ENCODE results near the gene PRSS22. TPM values are rescaled to one million over a fixed set of nuclear protein-coding genes. Genes with fewer than 3 reads are reported as not detected.

The PRSS22 gene
- total RNA-seq, 2 experiments from 2014 or later = not detected

DNA sequence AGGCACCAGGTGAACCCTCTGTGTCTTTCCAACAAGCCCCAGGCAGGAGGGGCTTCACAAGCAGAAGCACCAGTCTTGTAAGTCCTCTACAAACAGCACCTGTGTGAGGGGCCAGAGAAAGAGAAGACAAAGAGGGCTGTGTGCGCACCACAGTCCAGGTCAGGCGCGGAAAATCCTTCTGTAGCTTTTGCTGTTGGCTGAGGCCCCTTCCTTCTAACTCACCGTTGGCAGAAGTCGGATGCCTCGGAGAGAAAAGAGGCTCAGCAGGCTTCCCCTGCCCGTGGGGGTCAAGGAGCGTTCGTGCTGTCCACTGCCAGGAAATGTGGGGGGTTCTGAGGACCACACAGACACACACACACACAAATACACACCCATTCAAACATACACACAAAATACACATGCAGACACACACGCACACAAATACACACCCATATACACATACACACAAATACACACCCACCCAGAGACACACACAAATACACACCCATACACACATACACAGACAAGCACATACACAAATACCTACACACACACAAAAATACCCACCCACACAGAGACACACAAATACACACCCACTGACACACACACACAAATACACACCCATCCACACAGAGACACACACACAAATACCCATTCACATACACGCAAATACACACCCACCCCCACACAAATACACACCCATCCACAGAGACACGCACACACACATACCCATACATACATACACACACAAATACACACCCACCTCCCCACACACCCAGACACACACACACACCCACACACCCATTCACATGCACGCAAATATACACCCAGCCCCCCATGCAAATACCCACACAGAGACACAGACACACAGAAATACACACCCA lies 21.1 kb downstream of the PRSS22 start:
- intact Hi-C loops (cut with DNase I, micrococcal nuclease) = no loop called here
- ChIA-PET POLR2A (no interaction called here), CTCF (no interaction called here)
- Mint-ChIP-seq H3K27ac (no peak overlapping the region), H3K36me3 (ENCODE audit: low read depth) (no peaks in the 10 kb centered on the region), H3K9me3 (ENCODE audit: low read depth) (no peaks in the 10 kb centered on the region), H3K4me1 (peaks cover 22% of the 10 kb centered on the region), H3K4me3 (no peak overlapping the region), H3K27me3 (peaks cover 7% of the 10 kb centered on the region)
- no peak for DNase-seq
- no peak for ATAC-seq

DNA sequence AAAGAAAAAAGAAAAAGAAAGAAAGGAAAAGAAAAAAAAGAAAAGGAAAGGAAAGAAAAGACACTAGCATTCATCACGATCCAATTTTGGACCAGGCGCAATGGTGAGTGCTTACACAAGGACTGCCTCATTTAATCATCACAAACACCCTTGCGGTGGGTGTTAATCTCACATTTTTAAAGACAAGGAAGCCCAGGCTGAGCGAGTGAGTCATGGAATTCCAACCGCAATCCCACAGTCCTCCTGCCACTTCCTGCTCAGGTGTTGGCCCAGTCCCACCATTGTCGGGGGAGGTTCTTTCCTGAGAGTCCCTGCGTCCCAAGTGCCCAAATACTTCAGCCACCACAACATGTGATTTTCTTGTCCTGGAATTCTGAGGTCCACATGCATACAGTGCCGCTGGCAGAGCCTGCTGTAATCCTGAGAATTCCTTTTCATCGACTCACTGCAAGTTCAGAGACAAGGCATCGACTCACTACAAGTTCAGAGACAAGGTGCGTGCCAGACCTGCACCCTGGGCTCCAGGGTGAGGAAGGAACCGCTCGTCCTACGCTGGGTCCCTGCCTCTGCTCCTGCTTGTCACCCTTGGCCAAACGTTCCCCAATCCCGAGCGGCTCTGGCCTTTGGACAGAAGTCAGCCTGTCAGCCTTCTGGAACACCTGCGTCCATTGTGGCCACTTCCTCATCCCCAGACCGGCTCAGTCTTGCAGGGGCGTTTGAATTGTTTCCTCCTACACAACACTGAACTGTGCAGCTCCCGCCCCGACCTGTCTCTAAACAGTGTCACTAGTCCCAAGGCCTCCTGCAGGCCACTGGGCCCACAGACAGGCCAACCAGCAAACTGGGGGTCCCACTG lies 22.1 kb downstream of the PRSS22 start:
- Mint-ChIP-seq H3K4me3 (no peak overlapping the region), H3K27ac (no peak overlapping the region), H3K9me3 (ENCODE audit: low read depth) (no peaks in the 10 kb centered on the region), H3K27me3 (peaks cover 7% of the 10 kb centered on the region), H3K36me3 (ENCODE audit: low read depth) (no peaks in the 10 kb centered on the region), H3K4me1 (peaks cover 16% of the 10 kb centered on the region)
- intact Hi-C loops (cut with DNase I, micrococcal nuclease) = no loop called here
- DNase-seq (no peak), ATAC-seq (no peak)
- ChIA-PET CTCF (no interaction called here), POLR2A (no interaction called here)

- no peaks in the 10 kb centered on the region for H3K9me3 Mint-ChIP-seq (ENCODE audit: low read depth)
- H3K27me3 Mint-ChIP-seq = peaks cover 7% of the 10 kb centered on the region
- no peak overlapping the region for H3K4me3 Mint-ChIP-seq
- ATAC-seq = no peak
- peaks cover 13% of the 10 kb centered on the region for H3K4me1 Mint-ChIP-seq
- intact Hi-C loops (cut with DNase I, micrococcal nuclease) = no loop called here
- no peak overlapping the region for H3K27ac Mint-ChIP-seq
- no peak for DNase-seq
- POLR2A ChIA-PET = no interaction called here
- CTCF ChIA-PET = no interaction called here
- no peaks in the 10 kb centered on the region for H3K36me3 Mint-ChIP-seq (ENCODE audit: low read depth)
Observed at GRCh38 chr16:2834968-2835367, 23.0 kb downstream of the PRSS22 start.

DNA sequence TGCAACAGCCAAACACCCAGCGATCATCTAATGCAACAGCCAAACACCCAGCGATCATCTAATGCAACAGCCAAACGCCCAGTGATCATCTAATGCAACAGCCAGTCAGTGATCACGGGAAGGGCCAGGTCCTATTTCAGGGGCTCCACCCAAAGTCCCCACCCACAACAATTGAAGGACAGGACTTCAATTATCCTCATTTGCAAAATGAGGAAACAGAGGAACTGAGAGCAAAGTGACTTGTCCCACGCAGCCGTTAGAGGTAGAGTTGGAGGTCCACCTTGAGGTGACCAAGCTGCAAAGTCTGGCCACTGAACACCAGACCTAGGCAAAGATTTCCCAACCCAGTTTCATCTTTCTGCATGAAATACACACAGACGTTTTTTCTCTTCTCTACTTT lies 24.2 kb downstream of the PRSS22 start:
- Mint-ChIP-seq H3K4me1 (peaks cover 3% of the 10 kb centered on the region), H3K27ac (no peak overlapping the region), H3K36me3 (ENCODE audit: low read depth) (no peaks in the 10 kb centered on the region), H3K9me3 (ENCODE audit: low read depth) (no peaks in the 10 kb centered on the region), H3K4me3 (no peak overlapping the region), H3K27me3 (peaks cover 7% of the 10 kb centered on the region)
- intact Hi-C loops (cut with DNase I, micrococcal nuclease) = no loop called here
- DNase-seq = no peak
- ChIA-PET POLR2A (no interaction called here), CTCF (no interaction called here)
- no peak for ATAC-seq

DNA sequence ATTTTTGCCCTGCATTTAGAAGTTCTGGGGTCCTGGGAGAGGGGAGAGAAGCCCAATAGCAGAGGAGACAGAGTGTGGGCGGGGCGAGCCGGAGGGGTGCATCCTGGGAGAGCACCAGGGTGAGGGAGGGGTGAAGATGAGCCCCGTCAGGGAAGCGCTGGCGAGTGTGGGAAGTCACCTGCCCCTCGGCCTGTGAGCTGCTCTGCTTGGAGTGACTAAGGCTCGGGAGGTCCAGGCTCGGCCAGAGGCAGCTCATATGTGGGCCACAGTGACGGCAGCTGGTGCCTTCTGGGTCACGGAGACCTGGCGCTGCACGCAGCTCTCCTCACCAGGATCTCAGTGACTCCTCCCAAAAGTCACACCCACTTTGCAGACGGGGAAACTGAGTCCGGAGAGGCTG lies 26.8 kb downstream of the PRSS22 start:
- Mint-ChIP-seq H3K9me3 (ENCODE audit: low read depth) (no peaks in the 10 kb centered on the region), H3K27me3 (peaks cover 4% of the 10 kb centered on the region), H3K36me3 (ENCODE audit: low read depth) (no peaks in the 10 kb centered on the region), H3K4me3 (no peak overlapping the region), H3K27ac (no peak overlapping the region), H3K4me1 (no peaks in the 10 kb centered on the region)
- CTCF ChIA-PET = interaction anchor here (0.7 to 1.5 kb wide), 2 partner anchors 9 to 37 kb away, joined by 3 to 4 read pairs; no protein-coding TSS in a partner anchor
- POLR2A ChIA-PET = no interaction called here
- intact Hi-C loops (cut with DNase I, micrococcal nuclease) = no loop called here
- ATAC-seq (no peak), DNase-seq (no peak)

DNA sequence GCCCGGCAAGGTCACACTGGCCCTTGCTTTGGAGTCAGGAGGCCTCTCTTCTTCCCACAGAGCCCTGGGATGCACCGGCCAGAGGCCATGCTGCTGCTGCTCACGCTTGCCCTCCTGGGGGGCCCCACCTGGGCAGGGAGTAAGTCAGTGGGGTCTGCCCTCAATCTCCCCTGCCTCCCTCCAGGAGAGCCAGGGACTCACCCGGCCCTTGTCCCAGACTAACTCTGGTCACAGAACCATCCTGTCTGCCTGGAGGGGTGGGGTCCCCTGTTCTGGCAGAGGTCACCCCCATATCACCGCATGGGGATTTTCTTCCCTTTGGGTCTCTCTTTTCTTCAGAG lies 27.6 kb downstream of the PRSS22 start:
- DNase-seq (no peak), ATAC-seq (no peak)
- CTCF ChIA-PET = no interaction called here
- Mint-ChIP-seq H3K9me3 (ENCODE audit: low read depth) (no peaks in the 10 kb centered on the region), H3K4me1 (no peaks in the 10 kb centered on the region), H3K36me3 (ENCODE audit: low read depth) (no peaks in the 10 kb centered on the region), H3K27ac (no peak overlapping the region), H3K4me3 (no peak overlapping the region), H3K27me3 (peaks cover 4% of the 10 kb centered on the region)
- POLR2A ChIA-PET = no interaction called here
- intact Hi-C loops (cut with DNase I, micrococcal nuclease) = no loop called here

DNA sequence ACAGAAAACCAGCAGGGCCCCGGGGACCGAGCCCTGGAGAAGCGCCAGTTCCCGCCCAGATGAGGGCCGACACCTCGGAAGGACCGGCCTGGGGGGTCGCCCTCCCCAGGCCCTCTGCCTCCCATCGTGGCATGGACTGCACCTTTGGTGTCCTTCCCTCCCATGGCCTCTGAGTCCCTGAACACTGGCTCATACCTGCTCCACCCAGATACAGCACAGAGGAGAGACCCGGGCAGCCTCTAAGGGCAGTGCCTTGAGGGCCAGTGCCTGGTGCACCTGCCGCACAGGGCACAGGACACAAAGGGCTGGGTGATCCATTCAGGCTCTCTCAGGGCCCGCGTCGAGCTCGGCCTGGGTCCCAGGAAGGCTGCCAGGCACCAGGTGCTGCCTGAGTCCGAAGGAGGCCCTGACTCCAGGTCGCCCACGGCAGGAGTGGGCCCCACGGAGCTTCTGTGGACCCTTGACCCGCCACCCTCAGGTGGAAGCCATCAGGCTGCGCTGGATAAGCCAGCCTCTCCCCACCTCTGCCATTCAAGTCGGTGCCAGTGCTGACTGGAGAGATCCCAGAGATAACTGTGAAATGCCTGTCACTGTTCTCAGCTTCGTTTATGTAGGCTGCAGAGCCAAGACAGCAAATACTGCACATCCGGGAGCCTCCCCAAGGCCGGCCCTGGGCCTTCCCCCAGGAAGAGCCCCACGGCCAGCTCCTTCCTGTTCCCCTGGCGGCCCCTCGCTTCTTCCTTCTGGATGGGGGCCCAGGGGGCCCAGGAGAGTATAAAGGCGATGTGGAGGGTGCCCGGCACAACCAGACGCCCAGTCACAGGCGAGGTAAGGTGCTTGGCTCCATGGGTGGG lies 28.2 kb downstream of the PRSS22 start, which contains the start of gene ZG16B:
Gene ZG16B (plus strand): TSS at position 803 of the 854 bp plus-strand sequence. CDS start 139 bp downstream, outside the sequence.
- Mint-ChIP-seq H3K4me1 (no peaks in the 10 kb centered on the region), H3K9me3 (ENCODE audit: low read depth) (no peaks in the 10 kb centered on the region), H3K4me3 (no peak within 1 kb of the TSS), H3K36me3 (ENCODE audit: low read depth) (no peaks in the 10 kb centered on the region), H3K27me3 (peaks cover 4% of the 10 kb centered on the region), H3K27ac (no peak within 1 kb of the TSS)
- ChIA-PET POLR2A (no interaction called here), CTCF (interaction anchor here (0.6 kb wide), 1 partner anchor 198 kb away, joined by 3 read pairs; no protein-coding TSS in a partner anchor)
- ATAC-seq (no peak), DNase-seq (no peak)
- intact Hi-C loops (cut with DNase I, micrococcal nuclease) = no loop called here

- ChIA-PET CTCF (no interaction called here), POLR2A (no interaction called here)
- intact Hi-C loops (cut with DNase I, micrococcal nuclease) = no loop called here
- Mint-ChIP-seq H3K4me3 (no peak overlapping the region), H3K27me3 (peaks cover 4% of the 10 kb centered on the region), H3K4me1 (no peaks in the 10 kb centered on the region), H3K9me3 (ENCODE audit: low read depth) (no peaks in the 10 kb centered on the region), H3K36me3 (ENCODE audit: low read depth) (no peaks in the 10 kb centered on the region), H3K27ac (no peak overlapping the region)
- ATAC-seq = no peak
- DNase-seq = no peak
Observed at GRCh38 chr16:2828876-2829430, 29.0 kb downstream of the PRSS22 start.

DNA sequence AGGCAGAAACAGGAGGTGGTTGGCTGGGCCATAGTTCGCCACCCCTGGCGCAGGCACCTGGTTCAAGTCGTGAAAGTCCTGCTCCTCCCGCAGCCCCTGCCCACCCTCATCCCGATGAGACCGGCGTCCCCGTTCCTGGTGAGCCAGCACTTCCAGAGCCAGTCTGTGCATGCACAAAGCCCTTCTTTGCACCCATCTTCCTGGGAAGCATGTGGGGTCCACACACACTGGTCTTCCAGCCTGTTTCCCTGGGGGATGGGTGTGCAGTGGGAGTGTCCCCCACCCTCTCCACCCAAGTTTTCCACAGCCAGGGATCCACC lies 29.5 kb downstream of the PRSS22 start:
- Mint-ChIP-seq H3K4me3 (no peak overlapping the region), H3K4me1 (no peaks in the 10 kb centered on the region), H3K36me3 (ENCODE audit: low read depth) (no peaks in the 10 kb centered on the region), H3K27ac (no peak overlapping the region), H3K27me3 (peaks cover 4% of the 10 kb centered on the region), H3K9me3 (ENCODE audit: low read depth) (no peaks in the 10 kb centered on the region)
- ChIA-PET POLR2A (no interaction called here), CTCF (no interaction called here)
- ATAC-seq (no peak), DNase-seq (no peak)
- intact Hi-C loops (cut with DNase I, micrococcal nuclease) = no loop called here

DNA sequence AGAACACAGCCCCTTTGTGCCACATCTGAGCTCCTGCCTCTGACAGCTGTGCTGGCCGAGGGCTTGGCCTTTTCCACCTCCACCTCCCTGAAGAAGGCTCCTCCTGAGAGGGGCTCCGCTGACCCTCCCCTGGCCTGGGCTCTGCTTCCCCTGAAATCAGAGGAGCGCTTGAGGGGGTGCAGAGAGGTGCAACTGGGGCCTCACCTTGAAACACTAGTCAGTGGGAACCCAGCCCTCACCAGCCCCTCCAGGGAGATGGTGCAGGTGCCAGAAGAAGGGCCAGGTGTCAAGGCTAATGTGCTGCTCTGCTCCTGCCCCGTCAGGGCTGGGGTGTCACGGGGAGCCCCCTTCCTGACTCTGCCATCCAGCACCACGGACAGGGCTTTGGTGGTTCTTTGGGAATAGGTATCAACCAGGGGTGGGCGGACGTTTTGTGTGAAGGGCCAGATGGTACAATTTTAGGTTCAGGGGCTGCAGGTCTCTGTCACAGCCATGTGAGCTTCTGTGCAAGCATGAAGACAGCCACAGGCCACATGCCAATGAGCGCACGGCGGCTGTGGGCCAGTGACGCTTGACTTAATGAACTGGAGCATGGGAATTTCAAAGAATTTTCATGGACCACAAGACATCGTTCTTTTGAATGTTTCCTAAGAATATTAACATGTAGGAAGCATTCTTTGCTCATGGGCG lies 30.0 kb downstream of the PRSS22 start:
- CTCF ChIA-PET = interaction anchor here (0.6 kb wide), 1 partner anchor 400 kb away, joined by 5 read pairs; no protein-coding TSS in a partner anchor
- POLR2A ChIA-PET = no interaction called here

GRCh38 chr16:2827374-2827791 lies 30.6 kb downstream of the PRSS22 start:
- Mint-ChIP-seq H3K27me3 (no peaks in the 10 kb centered on the region), H3K36me3 (ENCODE audit: low read depth) (no peaks in the 10 kb centered on the region), H3K27ac (no peak overlapping the region), H3K4me3 (no peak overlapping the region), H3K9me3 (ENCODE audit: low read depth) (no peaks in the 10 kb centered on the region), H3K4me1 (no peaks in the 10 kb centered on the region)
- ATAC-seq = no peak
- no peak for DNase-seq
- ChIA-PET CTCF (interaction anchor here (0.6 kb wide), 1 partner anchor 400 kb away, joined by 5 read pairs; no protein-coding TSS in a partner anchor), POLR2A (no interaction called here)
- intact Hi-C loops (cut with DNase I, micrococcal nuclease) = no loop called here

More for the DNA sequence above, 30.0 kb downstream of the PRSS22 start:
- DNase-seq = no peak
- Mint-ChIP-seq H3K4me1 (no peaks in the 10 kb centered on the region), H3K27ac (no peak overlapping the region), H3K27me3 (peaks cover 4% of the 10 kb centered on the region), H3K4me3 (no peak overlapping the region), H3K9me3 (ENCODE audit: low read depth) (no peaks in the 10 kb centered on the region), H3K36me3 (ENCODE audit: low read depth) (no peaks in the 10 kb centered on the region)
- ATAC-seq = no peak
- intact Hi-C loops (cut with DNase I, micrococcal nuclease) = no loop called here
